Esophagus muscularis mucosa (tissue), 3 donors: ENCODE data around the gene SNCB.

Source experiments
- CTCF ChIP-seq, 3 experiments: fragments of 200-600 bp in 2 of 3; fragments of 450-650 bp in 1 of 3; sonication (generic) in 2 of 3; IDR thresholded peaks; one replicate each; pipeline ENCODE4 v1.5.1; 2017 to 2019; ENCODE audit warnings: antibody characterized with exemption in 3 of 3, mild to moderate bottlenecking in 2 of 3, moderate library complexity in 1 of 3
- POLR2A ChIP-seq: fragments of 450-650 bp; IDR thresholded peaks from one replicate; pipeline ENCODE4 v1.6.1; 2017; ENCODE audit warnings: antibody characterized with exemption, moderate library complexity, mild to moderate bottlenecking, low read depth
- POLR2AphosphoS5 ChIP-seq, 2 donors: sonication (generic); formaldehyde crosslinking; IDR thresholded peaks; one replicate each; pipeline ENCODE4 v1.6.1; 2017; ENCODE audit warnings: antibody characterized with exemption in 2 of 2

- no peak for TF ChIP-seq CTCF (IDR thresholded peaks at IDR 0.05)
- no peak for TF ChIP-seq POLR2A
- no peak for TF ChIP-seq POLR2AphosphoS5 (IDR thresholded peaks at IDR 0.05)
Measured at GRCh38 chr5:176639981-176640380, 9.6 kb upstream of the SNCB start.
